Activated naive CD4-positive, alpha-beta T cell treated with anti-CD3 and anti-CD28 coated beads, Interleukin-2, amount 50 U/mL, for 16 hours (primary cell): ENCODE measurements around the gene UGT1A7.

Source experiments
- DNase-seq: peaks from one replicate; pipeline ENCODE4 v3.0.0-alpha.2; 2020

The UGT1A7 gene

DNA sequence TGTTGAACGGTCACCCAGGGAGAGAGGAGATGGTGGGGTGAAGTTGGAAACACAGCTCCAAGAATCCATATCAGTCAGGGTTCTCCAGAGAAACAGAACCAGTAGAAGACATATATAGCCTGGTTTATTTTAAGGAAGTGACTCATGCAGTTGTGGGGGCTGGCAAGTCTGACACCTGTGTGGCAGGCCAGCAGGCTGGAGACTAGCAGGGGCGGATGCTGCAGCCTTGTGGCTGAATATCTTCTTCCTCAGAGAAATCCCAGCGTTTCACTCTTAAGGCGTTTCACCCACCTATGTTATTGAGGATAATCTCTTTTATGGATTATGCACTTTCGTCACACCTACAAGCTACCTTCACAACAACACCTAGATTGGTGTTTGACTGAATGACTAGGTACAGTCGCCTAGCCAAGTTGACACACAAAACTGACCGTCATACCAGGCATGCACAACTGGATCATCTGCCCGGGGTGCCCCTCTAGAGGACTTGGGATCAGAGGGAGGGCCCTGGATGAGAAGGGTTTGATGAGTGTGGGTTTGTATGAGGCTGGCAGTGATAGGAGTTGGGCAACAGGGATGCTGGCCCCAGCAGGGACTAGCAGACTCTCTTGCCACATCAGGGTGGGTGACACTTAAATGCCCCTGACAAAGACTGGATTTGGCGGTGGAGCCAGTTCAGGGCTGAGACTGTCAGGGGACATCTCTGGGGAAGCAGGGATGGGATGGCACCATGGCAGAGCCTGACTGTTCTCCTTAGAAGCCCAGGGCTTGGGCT lies 119.8 kb downstream of the UGT1A7 start:
- no peak for DNase-seq

GRCh38 chr2:233802132-233802815 lies 120.6 kb downstream of the UGT1A7 start:
- no peak for DNase-seq

GRCh38 chr2:233803292-233803911 lies 121.7 kb downstream of the UGT1A7 start:
- no peak for DNase-seq

GRCh38 chr2:233803994-233804393 lies 122.3 kb downstream of the UGT1A7 start:
- DNase-seq: no peak

GRCh38 chr2:233807215-233807865 lies 125.6 kb downstream of the UGT1A7 start:
- no peak for DNase-seq

- DNase-seq: no peak
Observed at GRCh38 chr2:233807966-233808935, 126.5 kb downstream of the UGT1A7 start.

- DNase-seq: no peak
Observed at GRCh38 chr2:233810385-233810784, 128.7 kb downstream of the UGT1A7 start.

DNA sequence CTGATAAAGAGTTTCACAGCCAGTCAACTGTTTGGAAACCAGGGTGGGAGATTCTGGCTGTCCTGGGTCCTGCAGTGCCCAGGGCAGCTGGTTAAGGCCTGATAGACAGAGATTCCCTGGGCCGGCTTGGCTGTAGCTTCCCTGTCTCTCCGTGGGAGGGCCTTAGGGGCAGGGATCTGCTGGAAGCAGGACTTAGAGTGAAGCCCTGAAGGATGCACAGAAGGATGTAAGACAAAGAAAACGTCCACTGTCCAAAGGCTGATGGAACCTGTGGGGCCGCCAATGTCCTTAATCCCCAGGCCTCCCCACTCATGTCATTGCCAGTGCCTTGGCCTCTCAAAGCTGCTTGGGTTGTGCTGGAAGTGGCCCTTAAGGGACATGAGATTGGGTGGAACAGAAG lies 129.4 kb downstream of the UGT1A7 start:
- no peak for DNase-seq

- DNase-seq: no peak
Observed at GRCh38 chr2:233811732-233812131, 130.0 kb downstream of the UGT1A7 start.

GRCh38 chr2:233813236-233814055 lies 131.7 kb downstream of the UGT1A7 start:
- no peak for DNase-seq

GRCh38 chr2:233814056-233814835 lies 132.5 kb downstream of the UGT1A7 start:
- no peak for DNase-seq

DNA sequence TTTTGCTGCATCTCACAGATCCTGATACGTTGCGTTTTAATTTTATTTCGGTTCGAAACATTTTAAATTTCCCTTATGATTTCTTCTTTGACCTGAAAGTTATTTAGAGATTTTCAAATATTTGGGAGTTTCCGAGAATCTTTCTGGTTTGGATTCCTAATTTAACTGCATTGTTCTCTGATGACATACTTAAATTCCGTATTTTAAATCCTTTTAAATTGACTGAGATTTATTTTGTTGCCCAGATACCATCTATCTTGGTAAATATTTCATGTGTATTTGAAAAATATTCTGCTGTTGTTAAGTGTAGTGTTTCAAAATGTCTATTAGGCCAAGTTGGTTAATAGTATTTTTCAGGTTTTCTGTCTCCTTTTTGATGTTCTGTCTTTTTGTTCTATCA lies 134.2 kb downstream of the UGT1A7 start:
- no peak for DNase-seq

GRCh38 chr2:233816334-233816733 lies 134.6 kb downstream of the UGT1A7 start:
- DNase-seq: no peak

GRCh38 chr2:233816771-233817170 lies 135.1 kb downstream of the UGT1A7 start:
- no peak for DNase-seq

GRCh38 chr2:233817361-233817911 lies 135.7 kb downstream of the UGT1A7 start:
- DNase-seq: no peak

DNA sequence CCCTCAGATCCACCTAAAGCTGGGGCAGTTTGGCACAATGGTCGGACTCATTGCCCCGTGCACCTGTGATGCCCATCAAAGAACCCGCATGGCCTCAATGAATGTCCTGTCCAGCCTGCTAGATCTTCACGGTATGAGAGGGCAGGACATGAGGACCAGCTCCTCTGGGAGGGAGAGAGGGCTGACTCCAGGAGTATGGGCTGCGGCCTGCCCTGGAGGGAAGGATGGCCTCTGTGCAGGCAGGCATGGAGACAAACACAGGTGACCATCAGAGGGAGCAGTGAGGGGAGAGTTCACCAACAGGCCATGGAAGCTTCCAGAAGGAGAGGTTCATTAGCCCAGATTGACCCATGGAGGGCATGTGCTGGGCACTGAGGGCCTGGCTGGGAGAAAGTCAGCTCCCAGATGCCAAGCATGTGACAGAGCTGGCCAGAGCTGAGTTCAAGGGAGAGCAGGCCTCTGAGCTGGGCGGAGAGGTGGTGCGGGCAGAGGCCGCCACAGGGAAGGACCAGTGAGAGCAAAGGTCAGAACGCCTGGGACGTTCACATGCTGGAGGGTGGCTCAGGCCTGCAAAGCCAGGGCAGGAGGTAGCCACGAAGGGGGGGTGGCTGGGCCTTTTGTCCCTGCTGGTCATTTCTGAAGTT lies 136.4 kb downstream of the UGT1A7 start:
- DNase-seq: no peak

DNA sequence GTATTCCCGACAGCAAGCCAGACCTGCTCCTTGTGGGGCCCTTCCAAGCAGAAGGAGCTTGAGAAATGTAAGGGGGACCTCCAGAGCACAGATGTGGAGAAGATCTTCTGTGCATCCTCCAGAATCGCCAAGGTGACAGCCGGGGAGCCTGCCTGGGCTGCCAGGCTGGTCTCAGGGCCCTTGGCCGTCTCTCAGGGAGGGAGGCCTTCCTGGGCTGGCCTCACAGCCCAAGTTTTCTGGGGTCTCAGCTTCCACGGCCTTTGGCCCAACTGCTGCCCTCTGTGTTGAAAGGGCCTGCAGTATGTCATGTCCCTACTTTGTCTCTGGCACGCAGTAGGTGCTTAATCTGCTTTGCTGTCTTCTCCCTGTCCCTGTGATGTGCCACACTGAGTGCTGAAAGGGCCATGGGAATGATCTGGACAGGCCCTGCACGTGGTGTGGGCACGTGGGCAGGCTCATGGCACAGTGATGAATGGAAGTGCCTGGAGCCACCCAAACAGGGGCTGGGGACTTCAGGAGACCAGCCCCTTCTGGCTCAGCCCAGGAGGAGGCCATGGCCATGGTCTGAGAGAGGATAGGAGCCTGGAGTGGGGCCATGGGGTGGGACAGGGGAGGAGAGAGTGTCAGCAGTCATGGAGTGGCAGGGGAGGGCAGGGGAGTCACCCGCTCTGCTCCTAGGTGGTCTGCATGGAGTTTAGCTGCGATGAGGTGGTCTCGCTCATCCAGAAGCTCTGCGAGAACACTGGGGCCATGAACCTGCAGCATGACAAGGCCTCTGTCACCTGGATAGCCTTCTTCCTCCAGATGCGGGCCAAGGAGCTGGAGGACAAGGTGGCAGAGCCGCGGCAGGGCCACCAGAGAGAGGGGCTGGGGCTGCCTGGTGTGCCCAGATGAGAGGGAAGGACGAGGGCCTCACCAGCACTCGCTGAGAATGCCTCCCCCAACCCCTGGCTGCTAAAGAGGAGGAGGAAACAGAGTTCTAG lies 137.2 kb downstream of the UGT1A7 start:
- no peak for DNase-seq
